K562 (cell line): ENCODE results near the gene SYNPO. TPM values are rescaled to one million over a fixed set of nuclear protein-coding genes. Genes with fewer than 3 reads are reported as not detected.

Source experiments
- ATAC-seq: fragments of 200-7000 bp; cut with Tn5 transposase; 3 replicates; pipeline ENCODE4 v1.9.1; 2020; ENCODE audit warnings: moderate library complexity
- BruUV-seq: library from RNA; stranded (reverse); fragments of 400-500 nt; replicated peaks from 2 replicates; lab custom pipeline; 2021; lab: Mats Ljungman, UMichigan
- CTCF ChIA-PET: fragments of 300-600 bp; formaldehyde crosslinking; extraction: SDS; loops from one replicate; lab custom pipeline; 2021; ENCODE audit warnings: low intra/inter-chr PET ratio; lab: Yijun Ruan, JAX
- POLR2A ChIA-PET: fragments of 300-600, 350-650 bp; sonication (Branson Sonifier 250); formaldehyde crosslinking; extraction: SDS; loops from one replicate; lab custom pipeline; 2021; ENCODE audit warnings: antibody characterized with exemption, inconsistent platforms; lab: Yijun Ruan, JAX
- DNase-seq, 4 experiments: peaks; one replicate each; pipeline versions ENCODE4 v3.0.0 to v3.0.0-alpha.2; 2011 to 2018; ENCODE audit warnings: low spot score in 3 of 4, mixed read lengths in 3 of 4; ENCODE audit errors: extremely low read depth in 1 of 4
- FAIRE-seq: peaks from 2 replicates; lab custom pipeline; 2011; peaks lifted over from hg19 to GRCh38; lab: Jason Lieb, UNC
- H2AFZ ChIP-seq: 2 replicates; pipeline ENCODE4 v1.6.0; 2011; ENCODE audit warnings: low read depth, low read length, control low read depth, inconsistent platforms
- H3K27ac ChIP-seq: fragments of 200-600 bp; 3 replicates; pipeline ENCODE4 v1.8.0; 2011; ENCODE audit warnings: low read depth, mild to moderate bottlenecking, control low read depth, inconsistent platforms, low read length, moderate library complexity, mixed read lengths; ENCODE audit errors: extremely low read depth
- H3K27me3 ChIP-seq, 2 experiments: fragments of 300-600 bp in 1 of 2; 2 replicates in 1 of 2; 3 replicates in 1 of 2; pipeline versions ENCODE4 v1.6.0 to v1.8.0; 2011; ENCODE audit warnings: inconsistent platforms in 2 of 2, low read length in 2 of 2, mild to moderate bottlenecking in 1 of 2, mixed read lengths in 1 of 2, moderate library complexity in 1 of 2; ENCODE audit not compliant: control insufficient read depth in 2 of 2, insufficient read depth in 2 of 2
- H3K36me3 ChIP-seq: fragments of 300-600 bp; 3 replicates; pipeline ENCODE4 v1.8.0; 2011; ENCODE audit warnings: mild to moderate bottlenecking, low read length, inconsistent platforms; ENCODE audit not compliant: control insufficient read depth, insufficient read depth
- H3K4me1 ChIP-seq, 2 experiments: fragments of 200-600 bp in 1 of 2; replicated peaks in 1 of 2; 2 replicates in 1 of 2; 3 replicates in 1 of 2; pipeline versions ENCODE4 v1.5.1 to v1.8.0; 2011; ENCODE audit warnings: inconsistent platforms in 2 of 2, low read length in 2 of 2, mild to moderate bottlenecking in 1 of 2, mixed read lengths in 1 of 2, moderate library complexity in 1 of 2; ENCODE audit not compliant: control insufficient read depth in 2 of 2, insufficient read depth in 2 of 2
- H3K4me2 ChIP-seq: 2 replicates; pipeline ENCODE4 v1.6.1; 2011; ENCODE audit warnings: low read length, control low read depth, inconsistent platforms, mixed read lengths; ENCODE audit not compliant: insufficient read depth
- H3K4me3 ChIP-seq: fragments of 200-600 bp; sonication (generic), shearing (Covaris generic); 2 replicates; pipeline ENCODE4 v1.5.1; 2016; ENCODE audit warnings: control low read depth, inconsistent platforms
- H3K79me2 ChIP-seq: fragments of 200-600 bp; 3 replicates; pipeline ENCODE4 v1.8.0; 2011; ENCODE audit warnings: low read length, inconsistent platforms; ENCODE audit not compliant: control insufficient read depth, insufficient read depth
- H3K9ac ChIP-seq, 2 experiments: 2 replicates each; pipeline versions ENCODE4 v1.6.0 to v1.6.1; 2011; ENCODE audit warnings: low read depth in 2 of 2, low read length in 2 of 2, control low read depth in 1 of 2, inconsistent platforms in 1 of 2, mild to moderate bottlenecking in 1 of 2, mixed read lengths in 1 of 2; ENCODE audit not compliant: insufficient read depth in 1 of 2
- H3K9me1 ChIP-seq: one replicate; pipeline ENCODE4 v1.6.0; 2011; ENCODE audit warnings: inconsistent platforms, mild to moderate bottlenecking, low read length, moderate library complexity; ENCODE audit not compliant: control insufficient read depth, insufficient read depth
- H3K9me3 ChIP-seq: replicated peaks from 2 replicates; pipeline ENCODE4 v1.5.1; 2011; ENCODE audit warnings: low read depth, low read length, inconsistent platforms; ENCODE audit not compliant: control insufficient read depth, insufficient read depth
- H4K20me1 ChIP-seq: replicated peaks from 2 replicates; pipeline ENCODE4 v1.6.1; 2011; ENCODE audit warnings: low read length, inconsistent platforms, mixed read lengths; ENCODE audit not compliant: control insufficient read depth, insufficient read depth
- ATF3 ChIP-seq, 2 experiments: fragments of 450-650 bp in 1 of 2; sonication (generic) in 1 of 2; formaldehyde crosslinking in 1 of 2; IDR thresholded peaks in 1 of 2; conservative IDR thresholded peaks in 1 of 2; 2 replicates each; pipeline versions ENCODE4 v1.6.1 to v1.8.1; 2016 to 2023; ENCODE audit warnings: mild to moderate bottlenecking in 2 of 2, moderate library complexity in 2 of 2, inconsistent platforms in 1 of 2, missing genetic modification reagents in 1 of 2
- ATF7 ChIP-seq: fragments of 450-650 bp; IDR thresholded peaks from 2 replicates; pipeline ENCODE4 v1.7.1; 2014; ENCODE audit warnings: mild to moderate bottlenecking, moderate library complexity
- CEBPB ChIP-seq: fragments of 450-650 bp; IDR thresholded peaks from 2 replicates; pipeline ENCODE4 v1.6.1; 2016; ENCODE audit warnings: missing genetic modification characterization, missing compliant biosample characterization
- CEBPG ChIP-seq, 3 experiments: fragments of 200-800 bp in 1 of 3; sonication (Bioruptor generic) in 1 of 3; sonication (generic) in 1 of 3; formaldehyde crosslinking in 1 of 3; IDR thresholded peaks in 2 of 3; conservative IDR thresholded peaks in 1 of 3; 2 replicates each; pipeline versions ENCODE4 v1.6.1 to v1.8.0; 2016 to 2022; ENCODE audit warnings: missing compliant biosample characterization in 2 of 3, missing genetic modification characterization in 2 of 3, mild to moderate bottlenecking in 1 of 3, missing genetic modification reagents in 1 of 3
- EGR1 ChIP-seq: fragments of 450-650 bp; conservative IDR thresholded peaks from 2 replicates; pipeline ENCODE4 v1.6.1; 2017; ENCODE audit warnings: mild to moderate bottlenecking
- EHMT2 ChIP-seq: fragments of 450-650 bp; IDR thresholded peaks from 2 replicates; pipeline ENCODE4 v1.6.1; 2018; ENCODE audit warnings: antibody characterized with exemption
- HEY1 ChIP-seq: fragments of 250-450 bp; sonication (Bioruptor Pico); IDR thresholded peaks from 2 replicates; pipeline ENCODE4 v1.5.0; 2020; ENCODE audit warnings: mild to moderate bottlenecking, moderate library complexity, borderline replicate concordance
- JUN ChIP-seq, 2 experiments: sonication (generic) in 1 of 2; formaldehyde crosslinking in 1 of 2; IDR thresholded peaks; 2 replicates each; pipeline versions ENCODE4 v1.6.1 to v1.8.0; 2012 to 2022; ENCODE audit warnings: borderline replicate concordance in 2 of 2, mild to moderate bottlenecking in 2 of 2, improper control_type of control experiment in 1 of 2, low read depth in 1 of 2, low read length in 1 of 2, missing genetic modification reagents in 1 of 2
- JUND ChIP-seq, 2 experiments: IDR thresholded peaks; 2 replicates in 1 of 2; 3 replicates in 1 of 2; pipeline ENCODE4 v1.6.1; 2011; ENCODE audit warnings: borderline replicate concordance in 2 of 2, low read depth in 2 of 2, low read length in 2 of 2, improper control_type of control experiment in 1 of 2, missing biosample characterization in 1 of 2, missing genetic modification characterization in 1 of 2, missing genetic modification reagents in 1 of 2
- MAX ChIP-seq: sonication (generic); formaldehyde crosslinking; IDR thresholded peaks from 2 replicates; pipeline ENCODE4 v1.9.0; 2022; ENCODE audit warnings: mild to moderate bottlenecking, missing genetic modification reagents
- MTF1 ChIP-seq: fragments of 250-450 bp; sonication (Bioruptor Pico); IDR thresholded peaks from 2 replicates; pipeline ENCODE4 v1.9.0; 2021; ENCODE audit warnings: moderate library complexity, mild to moderate bottlenecking, inconsistent platforms, borderline replicate concordance
- POLR2AphosphoS2 ChIP-seq: IDR thresholded peaks from 2 replicates; pipeline ENCODE4 v1.6.1; 2012; ENCODE audit warnings: low read length, improper control_type of control experiment
- SMAD2 ChIP-seq: fragments of 150-350 bp; IDR thresholded peaks from 2 replicates; pipeline ENCODE4 v1.6.1; 2014; ENCODE audit warnings: low read depth, mild to moderate bottlenecking, low read length
- TEAD2 ChIP-seq: fragments of 450-650 bp; IDR thresholded peaks from 2 replicates; pipeline ENCODE4 v1.6.1; 2016; ENCODE audit warnings: missing genetic modification characterization, control low read depth, missing compliant biosample characterization
- ZBTB7A ChIP-seq: IDR thresholded peaks from 2 replicates; pipeline ENCODE4 v1.6.1; 2011; ENCODE audit warnings: low read depth, mild to moderate bottlenecking, low read length, moderate library complexity, borderline replicate concordance; ENCODE audit not compliant: control insufficient read depth
- ZNF143 ChIP-seq: sonication (generic); formaldehyde crosslinking; IDR thresholded peaks from 2 replicates; pipeline ENCODE4 v1.9.0; 2022; ENCODE audit warnings: mild to moderate bottlenecking, missing genetic modification reagents
- ZNF239 ChIP-seq: fragments of 250-450 bp; sonication (Bioruptor Pico); IDR thresholded peaks from 2 replicates; pipeline ENCODE4 v1.4.0; 2020; ENCODE audit warnings: mild to moderate bottlenecking
- ZNF253 ChIP-seq: fragments of 250-450 bp; sonication (Bioruptor Pico); conservative IDR thresholded peaks from 2 replicates; pipeline ENCODE4 v1.6.1; 2021; ENCODE audit warnings: mild to moderate bottlenecking
- ZNF436 ChIP-seq: fragments of 250-450, 450-650 bp; sonication (Bioruptor Pico); formaldehyde crosslinking; IDR thresholded peaks from 2 replicates; pipeline ENCODE4 v1.7.0; 2020; ENCODE audit warnings: mild to moderate bottlenecking
- WGBS: fragments of 100-300 bp; shearing (Covaris generic); methylation state at CpG from one replicate; pipeline ENCODE4 v1.1.6; 2016; ENCODE audit warnings: low coverage, mixed read lengths; ENCODE audit not compliant: insufficient coverage; ENCODE audit errors: missing lambda C conversion rate; 5-methylcytosine and 5-hydroxymethylcytosine counted together
- in situ Hi-C: fragments of 300-500 bp; cut with MboI; formaldehyde crosslinking; loops from 4 replicates; pipeline ENCODE4 v1.15.0; 2018; ENCODE audit warnings: inconsistent platforms, mixed read lengths
- intact Hi-C: fragments of 100-400 bp; cut with micrococcal nuclease; formaldehyde crosslinking; loops from 2 replicates; pipeline ENCODE4 v1.14.2; 2022
- polyA plus RNA-seq, 8 experiments: library from polyadenylated mRNA; depleted of rRNA in 4 of 8; stranded (reverse) in 5 of 8; unstranded in 3 of 8; fragments of >200 nt; fragmentation: Nextera tagmentation in 2 of 8; fragmentation: Illumina TruSeq in 1 of 8; extraction: Ambion mirVana in 2 of 8; extraction: Trizol in 1 of 8; gene quantifications; 2 replicates each; pipeline versions ENCODE4 v1.2.1 to v1.2.3, GENCODE V29; 2011 to 2014; ENCODE audit warnings: inconsistent platforms in 1 of 8, missing spikeins in 1 of 8
- total RNA-seq, 7 experiments: library from RNA; depleted of rRNA in 6 of 7; stranded (reverse); fragments of >200 nt in 6 of 7; fragmentation: Illumina TruSeq in 2 of 7; extraction: Trizol in 2 of 7; gene quantifications; 2 replicates each; pipeline versions ENCODE4 v1.2.1 to v1.2.3, GENCODE V29; 2011 to 2021; ENCODE audit warnings: low replicate concordance in 1 of 7
- TF ChIP-seq, protein P1 (sequence below): fragments of 250-450 bp; sonication (Bioruptor Pico); IDR thresholded peaks from 2 replicates; pipeline ENCODE4 v1.8.0; 2021; ENCODE audit warnings: borderline replicate concordance, mild to moderate bottlenecking, moderate library complexity; ENCODE audit not compliant: poor library complexity, severe bottlenecking

Gene SYNPO
- total and polyA plus RNA-seq, 9 of the 15 experiments (the other 6 are each of a cell fraction or from before 2014, with no cell fraction given), result 0.01 to 0.31 (median 0.03) TPM; not detected in 4

GRCh38 chr5:150703762-150704161 lies 63.3 kb downstream of the SYNPO start:
- H3K4me1 ChIP-seq, result peaks cover 0 to 20% of the 10 kb centered on the region in 2 experiments; a peak in 3 of 5 replicates
- no peak overlapping the region for H3K4me3 ChIP-seq
- no peak overlapping the region for H3K9ac ChIP-seq
- ChIA-PET CTCF (no interaction called here), POLR2A (interaction anchor here (0.6 to 2.6 kb wide), 11 partner anchors 8 to 145 kb away, joined by 3 to 9 read pairs (median 3); partner anchors contain the start of gene DCTN4)
- H4K20me1 ChIP-seq, result no peaks in the 10 kb centered on the region
- BruUV-seq, result no TSS peak
- H3K36me3 ChIP-seq, result peaks cover 18% of the 10 kb centered on the region
- no peak for ATAC-seq
- H3K9me1 ChIP-seq, result no peaks in the 10 kb centered on the region
- H3K27ac ChIP-seq, result 0 out of 3 replicates have a peak overlapping the region, but pooled peaks have one; percentile 22
- DNase-seq, result no peak
- no peaks in the 10 kb centered on the region for H3K27me3 ChIP-seq
- FAIRE-seq, result peak; percentile 6
- in situ Hi-C loops (no loop called here), intact Hi-C loops (loop anchor here (5.0 kb wide), 1 partner anchor 54 kb away; the partner anchor contains the start of gene DCTN4)
- peaks cover 21% of the 10 kb centered on the region for H3K79me2 ChIP-seq
- H3K9me3 ChIP-seq, result no peaks in the 10 kb centered on the region
- WGBS, result 36% methylated on average over 3 of the region's 3 CpGs
- H3K4me2 ChIP-seq, result no peak overlapping the region
- H2AFZ ChIP-seq, result peak overlapping the region; percentile 7; the same call in 1 of the 2 replicates
- TF ChIP-seq ZNF253 (no peak), HEY1 (CRISPR knock-in tag) (no peak), TEAD2 (tag) (no peak), SMAD2 (no peak), ATF7 (peak; percentile 88), ATF3 (IDR thresholded peaks at IDR 0.05) (peak; percentile 67), ATF3 (CRISPR knock-in tag; conservative IDR thresholded peaks at IDR 0.05) (no peak), POLR2AphosphoS2 (0 out of 2 replicates have a peak, but pooled peaks have one; percentile 36), CEBPG (CRISPR knock-in tag; IDR thresholded peaks at IDR 0.05) (no peak), CEBPG (tag; conservative IDR thresholded peaks at IDR 0.05 in 1 of 2, IDR thresholded peaks at IDR 0.05 in 1 of 2) (peak; percentile 26 to 67; a peak in 1 of 4 replicates), EGR1 (no peak), ZBTB7A (no peak), JUND (IDR thresholded peaks at IDR 0.05; ENCODE audit: borderline replicate concordance, low read depth, low read length) (peak; percentile 47; the same call in 1 of the 2 replicates), JUND (tag; IDR thresholded peaks at IDR 0.05; ENCODE audit: borderline replicate concordance, low read depth, low read length) (peak; percentile 62; the same call in 1 of the 3 replicates), MAX (CRISPR knock-in tag) (no peak), MTF1 (CRISPR knock-in tag) (no peak), ZNF436 (CRISPR knock-in tag) (no peak), CEBPB (peak; percentile 90), JUN (IDR thresholded peaks at IDR 0.05; ENCODE audit: borderline replicate concordance, low read depth, low read length) (peak; percentile 52; the same call in 1 of the 2 replicates), JUN (CRISPR knock-in tag; IDR thresholded peaks at IDR 0.05; ENCODE audit: borderline replicate concordance) (no peak), ZNF143 (CRISPR knock-in tag) (no peak), EHMT2 (0 out of 2 replicates have a peak, but pooled peaks have one; percentile 16), ZNF239 (peak; percentile 85)
- TF ChIP-seq, protein P1, sequence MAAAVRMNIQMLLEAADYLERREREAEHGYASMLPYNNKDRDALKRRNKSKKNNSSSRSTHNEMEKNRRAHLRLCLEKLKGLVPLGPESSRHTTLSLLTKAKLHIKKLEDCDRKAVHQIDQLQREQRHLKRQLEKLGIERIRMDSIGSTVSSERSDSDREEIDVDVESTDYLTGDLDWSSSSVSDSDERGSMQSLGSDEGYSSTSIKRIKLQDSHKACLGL (CRISPR knock-in tag), result no peak
